Lower leg skin (tissue), 4 donors: ENCODE data around the gene NUDT3. TPM values are rescaled to one million over a fixed set of nuclear protein-coding genes. Genes with fewer than 3 reads are reported as not detected.

Experiments
- DNase-seq, 2 donors: peaks; one replicate each; pipeline ENCODE4 v3.0.0-alpha.2; 2019; ENCODE audit warnings: low spot score in 2 of 2
- H3K4me3 ChIP-seq: fragments of 200-600 bp; sonication (generic); 2 replicates; pipeline ENCODE4 v1.5.1; 2017; ENCODE audit warnings: mild to moderate bottlenecking, low read depth; ENCODE audit not compliant: poor library complexity, severe bottlenecking
- POLR2A ChIP-seq, 2 donors: fragments of 450-650 bp; IDR thresholded peaks; one replicate each; pipeline ENCODE4 v1.6.1; 2016 to 2017; ENCODE audit warnings: antibody characterized with exemption in 2 of 2, mild to moderate bottlenecking in 1 of 2, moderate library complexity in 1 of 2
- WGBS, 2 donors: methylation state at CpG; one replicate each; pipeline ENCODE4 v1.1.5; 2018; 5-methylcytosine and 5-hydroxymethylcytosine counted together
- intact Hi-C: fragments of 100-400 bp; cut with DNase I; formaldehyde crosslinking; loops from one replicate; pipeline ENCODE4 v1.15.0; 2023; ENCODE audit warnings: low total_unique reads
- total RNA-seq, 4 donors: library from RNA; depleted of rRNA; stranded (reverse); fragments of >200 nt; gene quantifications; one replicate each; pipeline ENCODE4 v1.1.0, GENCODE V29; 2016
- TF ChIP-seq, protein P1 (sequence below), 3 donors: fragments of 450-650 bp; IDR thresholded peaks; one replicate each; pipeline ENCODE4 v1.5.1; 2016; ENCODE audit warnings: antibody characterized with exemption in 3 of 3, mild to moderate bottlenecking in 3 of 3, moderate library complexity in 2 of 3

NUDT3 gene
- total RNA-seq, 4 donors from 2014 or later, result 10.0 to 29.1 (median 19.9) TPM

DNA sequence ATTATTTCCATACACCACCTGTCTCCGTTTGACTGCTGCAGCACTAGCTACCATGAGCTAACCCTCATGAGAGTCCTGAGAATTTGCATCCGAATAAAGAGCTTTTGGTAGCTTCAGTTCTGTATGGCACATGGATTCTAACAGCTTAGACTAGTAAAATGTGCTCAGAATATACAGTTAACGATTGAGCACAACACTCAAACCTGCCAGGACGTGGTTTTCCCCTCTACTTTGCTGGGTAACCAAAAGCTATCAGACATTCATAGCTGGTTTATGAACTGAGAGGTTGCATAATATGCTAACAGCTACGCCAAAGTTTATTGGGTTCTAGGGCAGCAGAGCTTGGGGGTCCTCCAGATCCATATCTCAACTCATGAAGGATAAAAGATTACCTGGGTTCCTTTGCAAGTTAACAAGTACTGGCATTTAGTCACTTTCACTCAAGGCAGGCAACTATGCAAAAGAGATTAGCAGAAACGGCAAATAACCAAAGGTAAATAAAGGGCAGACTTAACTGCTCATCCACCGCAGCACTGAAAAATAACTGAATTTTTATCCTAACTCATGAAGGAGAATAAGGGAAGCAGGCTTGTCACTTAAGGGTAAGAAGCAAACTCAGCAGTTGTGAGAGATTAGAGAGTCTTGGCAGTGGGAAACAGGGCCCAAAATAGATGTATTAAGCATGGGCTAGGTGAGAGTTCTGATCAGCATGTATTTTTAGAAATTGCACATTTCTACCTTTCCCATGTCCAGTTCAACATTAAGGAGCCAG, 29.4 kb downstream of the NUDT3 start:
- DNase-seq, result no peak
- no peak overlapping the region for H3K4me3 ChIP-seq
- TF ChIP-seq, protein P1, sequence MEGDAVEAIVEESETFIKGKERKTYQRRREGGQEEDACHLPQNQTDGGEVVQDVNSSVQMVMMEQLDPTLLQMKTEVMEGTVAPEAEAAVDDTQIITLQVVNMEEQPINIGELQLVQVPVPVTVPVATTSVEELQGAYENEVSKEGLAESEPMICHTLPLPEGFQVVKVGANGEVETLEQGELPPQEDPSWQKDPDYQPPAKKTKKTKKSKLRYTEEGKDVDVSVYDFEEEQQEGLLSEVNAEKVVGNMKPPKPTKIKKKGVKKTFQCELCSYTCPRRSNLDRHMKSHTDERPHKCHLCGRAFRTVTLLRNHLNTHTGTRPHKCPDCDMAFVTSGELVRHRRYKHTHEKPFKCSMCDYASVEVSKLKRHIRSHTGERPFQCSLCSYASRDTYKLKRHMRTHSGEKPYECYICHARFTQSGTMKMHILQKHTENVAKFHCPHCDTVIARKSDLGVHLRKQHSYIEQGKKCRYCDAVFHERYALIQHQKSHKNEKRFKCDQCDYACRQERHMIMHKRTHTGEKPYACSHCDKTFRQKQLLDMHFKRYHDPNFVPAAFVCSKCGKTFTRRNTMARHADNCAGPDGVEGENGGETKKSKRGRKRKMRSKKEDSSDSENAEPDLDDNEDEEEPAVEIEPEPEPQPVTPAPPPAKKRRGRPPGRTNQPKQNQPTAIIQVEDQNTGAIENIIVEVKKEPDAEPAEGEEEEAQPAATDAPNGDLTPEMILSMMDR (IDR thresholded peaks at IDR 0.05), result no peak
- TF ChIP-seq POLR2A (IDR thresholded peaks at IDR 0.05), result no peak
- intact Hi-C loops, result no loop called here
- WGBS, 2 donors, result 74 to 76% methylated on average over 7 of the region's 7 CpGs

DNA sequence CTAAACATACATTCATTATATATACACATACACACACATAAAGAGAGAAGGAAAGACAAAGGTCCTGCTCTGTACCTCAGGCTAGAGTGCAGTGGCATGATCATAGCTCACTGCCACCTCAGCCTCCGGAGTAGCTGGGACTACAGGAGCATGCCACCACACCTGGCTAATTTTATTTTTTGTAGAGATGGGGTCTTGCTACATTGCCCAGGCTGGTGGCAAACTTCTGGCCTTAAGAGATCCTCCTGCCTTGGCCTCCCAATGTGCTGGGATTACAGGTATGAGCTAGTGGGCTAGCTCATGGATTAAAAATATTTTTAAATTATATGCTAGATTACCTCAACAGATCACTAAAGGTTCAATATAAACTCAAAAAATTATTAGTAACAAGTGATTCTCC, 30.3 kb downstream of the NUDT3 start:
- H3K4me3 ChIP-seq, result no peak overlapping the region
- DNase-seq, result no peak
- intact Hi-C loops, result no loop called here
- WGBS, 2 donors, result 0 to 95% methylated on average over 1 of the region's 1 CpG
- no peak for TF ChIP-seq POLR2A (IDR thresholded peaks at IDR 0.05)
- TF ChIP-seq, protein P1 (IDR thresholded peaks at IDR 0.05), result no peak

DNA sequence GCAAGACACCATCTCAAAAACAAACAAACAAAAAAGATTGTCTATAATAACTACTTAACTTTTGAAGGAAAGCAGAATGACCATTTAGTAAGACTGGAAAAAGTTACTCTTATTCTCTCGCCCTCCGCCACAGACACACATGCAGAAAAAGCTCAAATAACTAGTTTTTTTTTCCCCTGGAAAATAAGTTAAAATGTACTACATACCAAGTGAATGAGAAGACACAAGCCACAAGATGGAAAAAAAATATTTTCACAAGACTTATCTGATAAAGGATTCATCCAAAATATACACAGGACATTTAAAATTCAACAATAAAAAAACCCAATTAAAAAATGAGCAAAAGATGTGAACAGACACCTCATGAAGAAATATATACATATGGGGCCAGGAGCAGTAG, 31.9 kb downstream of the NUDT3 start:
- no peak overlapping the region for H3K4me3 ChIP-seq
- WGBS, 2 donors, result 74 to 78% methylated on average over 2 of the region's 2 CpGs
- TF ChIP-seq, protein P1 (IDR thresholded peaks at IDR 0.05), result no peak
- TF ChIP-seq POLR2A (IDR thresholded peaks at IDR 0.05), result no peak
- intact Hi-C loops, result no loop called here
- DNase-seq, result no peak

DNA sequence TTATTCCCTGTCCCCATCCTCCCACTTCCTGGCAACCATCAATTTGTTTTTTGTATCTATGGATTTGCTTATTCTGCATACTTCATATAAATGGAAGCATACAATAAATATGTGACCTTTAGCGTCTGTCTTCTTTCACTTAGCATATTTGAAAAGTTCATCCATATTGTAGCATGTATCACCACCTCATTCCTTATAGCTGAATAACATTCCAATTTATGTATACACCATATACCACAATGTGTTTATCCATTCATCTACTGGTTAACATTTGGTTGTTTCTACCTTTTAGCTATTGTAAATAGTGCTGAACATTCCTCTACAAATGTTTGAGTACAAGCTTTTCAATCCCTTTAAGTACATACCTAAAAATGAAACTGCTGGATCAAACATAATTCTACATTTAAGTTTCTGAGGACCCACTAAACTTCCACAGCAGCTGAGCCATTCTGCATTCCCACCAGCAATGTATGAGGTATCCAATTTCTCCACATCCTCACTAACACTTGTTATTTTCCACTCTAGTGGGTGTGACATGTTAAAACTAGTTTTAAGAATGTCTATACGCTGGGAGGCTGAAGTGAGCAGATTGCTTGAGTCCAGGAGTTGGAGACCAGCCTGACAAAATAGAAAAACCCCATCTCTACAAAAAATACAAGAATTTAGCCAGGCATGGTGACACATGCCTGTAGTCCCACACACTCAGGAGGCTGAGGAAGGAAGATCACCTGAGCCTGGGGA, 32.9 kb downstream of the NUDT3 start:
- no peak for TF ChIP-seq POLR2A (IDR thresholded peaks at IDR 0.05)
- TF ChIP-seq, protein P1 (IDR thresholded peaks at IDR 0.05), result no peak
- DNase-seq, result no peak
- WGBS, 2 donors, result 54 to 59% methylated on average over 2 of the region's 2 CpGs
- intact Hi-C loops, result no loop called here
- no peak overlapping the region for H3K4me3 ChIP-seq

DNA sequence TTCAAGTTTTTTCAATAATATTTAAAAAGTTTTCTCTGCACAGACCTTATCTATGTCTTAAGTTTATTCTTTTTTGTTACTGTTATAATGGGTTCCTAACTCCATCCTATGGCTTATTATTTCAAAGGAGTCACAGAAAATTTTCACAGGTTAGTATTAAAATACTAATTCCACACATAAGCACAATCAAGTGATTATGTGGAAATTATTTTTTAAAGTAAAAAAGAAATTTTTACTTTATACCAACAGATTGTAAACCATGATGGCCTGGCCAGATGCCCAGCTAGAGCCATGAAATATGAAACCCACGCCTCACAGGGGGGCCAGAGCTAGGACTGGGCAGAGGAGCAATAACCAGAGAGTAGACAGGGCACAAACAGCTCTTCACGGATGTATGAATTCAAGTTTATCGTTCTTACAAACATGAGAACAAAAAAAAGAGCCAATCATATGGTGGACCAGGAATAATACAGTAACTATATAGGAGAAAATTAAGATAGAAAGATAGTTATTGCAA, 34.0 kb downstream of the NUDT3 start:
- 50 to 59% methylated on average over 3 of the region's 3 CpGs for WGBS, 2 donors
- intact Hi-C loops, result no loop called here
- TF ChIP-seq, protein P1 (IDR thresholded peaks at IDR 0.05), result no peak
- TF ChIP-seq POLR2A (IDR thresholded peaks at IDR 0.05), result no peak
- no peak overlapping the region for H3K4me3 ChIP-seq
- DNase-seq, result no peak
